Astrocyte of the hippocampus (primary cell): ENCODE measurements around the gene STIM1.
"Not testable (repeated sequence)": the region's sequence is repeated elsewhere in the genome, so short reads cannot be mapped to it uniquely, and the experiment has no call there.

Source experiments
- DNase-seq: peaks from one replicate; pipeline ENCODE4 v3.0.0; 2011; ENCODE audit warnings: low read depth, low spot score

The STIM1 gene

GRCh38 chr11:4026389-4026788, 170.9 kb downstream of the STIM1 start:
- no peak for DNase-seq

- no peak for DNase-seq
Measured at GRCh38 chr11:4027746-4028145, 172.3 kb downstream of the STIM1 start.

GRCh38 chr11:4030197-4030596, 174.7 kb downstream of the STIM1 start:
- DNase-seq, result no peak

GRCh38 chr11:4032097-4032496, 176.6 kb downstream of the STIM1 start:
- no peak for DNase-seq

- DNase-seq, result no peak
Measured at GRCh38 chr11:4035985-4036384, 180.5 kb downstream of the STIM1 start.

- no peak for DNase-seq
Measured at GRCh38 chr11:4039011-4039410, 183.5 kb downstream of the STIM1 start.

- no peak for DNase-seq
Measured at GRCh38 chr11:4040461-4040860, 185.0 kb downstream of the STIM1 start.

- peak; percentile 52 for DNase-seq
Measured at GRCh38 chr11:4041731-4042391, 186.4 kb downstream of the STIM1 start.

GRCh38 chr11:4044976-4045646, 189.6 kb downstream of the STIM1 start:
- peak; percentile 29 for DNase-seq

GRCh38 chr11:4048340-4048739, 192.9 kb downstream of the STIM1 start:
- no peak for DNase-seq

GRCh38 chr11:4049006-4049405, 193.5 kb downstream of the STIM1 start:
- no peak for DNase-seq

- DNase-seq, result no peak
Measured at GRCh38 chr11:4050138-4050537, 194.7 kb downstream of the STIM1 start.

- DNase-seq, result not testable (repeated sequence)
Measured at GRCh38 chr11:4053200-4053599, 197.7 kb downstream of the STIM1 start.

- DNase-seq, result no peak
Measured at GRCh38 chr11:4054643-4055042, 199.2 kb downstream of the STIM1 start.

- DNase-seq, result no peak
Measured at GRCh38 chr11:4059424-4059823, 204.0 kb downstream of the STIM1 start.

- no peak for DNase-seq
Measured at GRCh38 chr11:4060182-4060923, 204.9 kb downstream of the STIM1 start.

GRCh38 chr11:4061700-4062099, 206.2 kb downstream of the STIM1 start:
- DNase-seq, result no peak

GRCh38 chr11:4063348-4063747, 207.9 kb downstream of the STIM1 start:
- no peak for DNase-seq

GRCh38 chr11:4064278-4064955, 209.0 kb downstream of the STIM1 start:
- no peak for DNase-seq

GRCh38 chr11:4065086-4065485, 209.6 kb downstream of the STIM1 start:
- DNase-seq, result no peak

GRCh38 chr11:4065601-4066377, 210.3 kb downstream of the STIM1 start:
- peak; percentile 44 for DNase-seq
